B cell (primary cell): ENCODE results near the gene TFF1. TPM values are rescaled to one million over a fixed set of nuclear protein-coding genes. Genes with fewer than 3 reads are reported as not detected.

Experiments used
- ATAC-seq: fragments of 200-7000 bp; cut with Tn5 transposase; one replicate; pipeline ENCODE4 v1.10.0; 2021; ENCODE audit warnings: low read depth, mild to moderate bottlenecking, moderate number of reproducible peaks, moderate library complexity
- CTCF ChIA-PET: fragments of 350-600 bp; sonication (Branson Sonifier 250); formaldehyde crosslinking; loops from one replicate; lab custom pipeline; 2021; ENCODE audit warnings: antibody characterized with exemption, inconsistent platforms; lab: Charles Lee
- POLR2A ChIA-PET: fragments of 350-600 bp; sonication (Branson Sonifier 250); formaldehyde crosslinking; loops from one replicate; lab custom pipeline; 2021; ENCODE audit warnings: antibody characterized with exemption; lab: Charles Lee
- DNase-seq: peaks from one replicate; pipeline ENCODE4 v3.0.0; 2013
- H2AFZ ChIP-seq: 2 replicates; pipeline ENCODE4 v1.6.1; 2012; ENCODE audit warnings: mild to moderate bottlenecking, low read depth, low read length; ENCODE audit not compliant: insufficient read depth, poor library complexity, severe bottlenecking
- H3K27ac ChIP-seq, 2 donors: 1 replicate in 1 of 2; 2 replicates in 1 of 2; pipeline ENCODE4 v1.5.1; 2012 to 2013; ENCODE audit warnings: low read length in 2 of 2, mild to moderate bottlenecking in 2 of 2, moderate library complexity in 1 of 2
- H3K27me3 ChIP-seq, 4 experiments: fragments of 200-600 bp in 1 of 4; sonication (generic) in 1 of 4; replicated peaks in 1 of 4; 1 replicate in 2 of 4; 2 replicates in 2 of 4; pipeline versions ENCODE4 v1.6.1 to v1.7.0; 2013 to 2016; ENCODE audit warnings: low read length in 3 of 4, mild to moderate bottlenecking in 2 of 4, mixed read lengths in 1 of 4, moderate library complexity in 1 of 4; ENCODE audit not compliant: insufficient read depth in 4 of 4, control insufficient read depth in 3 of 4; ENCODE audit errors: control extremely low read depth in 1 of 4
- H3K36me3 ChIP-seq, 2 experiments: replicated peaks in 1 of 2; 1 replicate in 1 of 2; 2 replicates in 1 of 2; pipeline versions ENCODE4 v1.6.1 to v1.7.1; 2013; ENCODE audit warnings: low read length in 1 of 2; ENCODE audit not compliant: insufficient read depth in 2 of 2, control insufficient read depth in 1 of 2; ENCODE audit errors: control extremely low read depth in 1 of 2, extremely low read depth in 1 of 2
- H3K4me1 ChIP-seq, 2 donors: fragments of 200-600 bp in 1 of 2; sonication (generic) in 1 of 2; 1 replicate in 1 of 2; 2 replicates in 1 of 2; pipeline versions ENCODE4 v1.5.1 to v1.6.1; 2013 to 2017; ENCODE audit warnings: low read length in 2 of 2; ENCODE audit not compliant: control insufficient read depth in 2 of 2, insufficient read depth in 2 of 2
- H3K4me2 ChIP-seq: replicated peaks from 2 replicates; pipeline ENCODE3; 2012; ENCODE audit warnings: mild to moderate bottlenecking, low read depth, low read length; ENCODE audit not compliant: poor library complexity, severe bottlenecking
- H3K4me3 ChIP-seq, 5 experiments: fragments of 200-600 bp in 1 of 5; sonication (generic) in 1 of 5; 1 replicate in 3 of 5; 2 replicates in 2 of 5; pipeline versions ENCODE4 v1.5.1 to v1.7.0; 2011 to 2016; ENCODE audit warnings: low read length in 4 of 5, mild to moderate bottlenecking in 4 of 5, low read depth in 2 of 5, control low read depth in 1 of 5, moderate library complexity in 1 of 5; ENCODE audit not compliant: insufficient read depth in 1 of 5; ENCODE audit errors: control extremely low read depth in 1 of 5, extremely low read depth in 1 of 5
- H3K79me2 ChIP-seq: fragments of 200-600 bp; sonication (generic); one replicate; pipeline ENCODE4 v1.6.0; 2016; ENCODE audit warnings: low read length; ENCODE audit not compliant: control insufficient read depth, insufficient read depth
- H3K9ac ChIP-seq: fragments of 200-600 bp; sonication (generic); 2 replicates; pipeline ENCODE4 v1.6.1; 2017; ENCODE audit warnings: mild to moderate bottlenecking, low read length, moderate library complexity
- H3K9me3 ChIP-seq, 3 donors: one replicate each; pipeline versions ENCODE4 v1.6.1 to v1.7.1; 2013; ENCODE audit warnings: low read length in 2 of 3; ENCODE audit not compliant: control insufficient read depth in 2 of 3, insufficient read depth in 1 of 3; ENCODE audit errors: control extremely low read depth in 1 of 3
- H4K20me1 ChIP-seq: 2 replicates; pipeline ENCODE4 v1.6.0; 2012; ENCODE audit warnings: mild to moderate bottlenecking, low read length; ENCODE audit not compliant: insufficient read depth, control insufficient read depth, poor library complexity, severe bottlenecking
- H3K27ac Mint-ChIP-seq: one replicate; pipeline ENCODE4 v1.8.0; 2021; ENCODE audit warnings: mixed read lengths
- H3K27me3 Mint-ChIP-seq: one replicate; pipeline ENCODE4 v1.8.0; 2021; ENCODE audit warnings: mixed read lengths
- H3K4me1 Mint-ChIP-seq: one replicate; pipeline ENCODE4 v1.8.0; 2021; ENCODE audit warnings: mixed read lengths
- H3K4me3 Mint-ChIP-seq: one replicate; pipeline ENCODE4 v1.8.0; 2021; ENCODE audit warnings: mixed read lengths
- H3K9me3 Mint-ChIP-seq: one replicate; pipeline ENCODE4 v1.8.0; 2022; ENCODE audit warnings: mixed read lengths; ENCODE audit not compliant: insufficient read depth
- EZH2 ChIP-seq: IDR thresholded peaks from 2 replicates; pipeline ENCODE4 v1.6.1; 2012; ENCODE audit warnings: borderline replicate concordance, low read depth, mild to moderate bottlenecking, moderate library complexity, low read length; ENCODE audit not compliant: insufficient read depth, poor library complexity, severe bottlenecking
- WGBS: methylation state at CpG from one replicate; pipeline ENCODE4 v1.1.5; 2013; ENCODE audit warnings: missing lambda C conversion rate; ENCODE audit not compliant: insufficient coverage; 5-methylcytosine and 5-hydroxymethylcytosine counted together
- intact Hi-C: fragments of 100-400 bp; cut with micrococcal nuclease; formaldehyde crosslinking; loops from one replicate; pipeline ENCODE4 v1.10.0; 2022
- polyA plus RNA-seq: library from polyadenylated mRNA; depleted of rRNA; stranded (reverse); fragments of >200 nt; gene quantifications from 2 replicates; pipeline ENCODE4 v1.2.3, GENCODE V29; 2012
- total RNA-seq, 2 donors: library from RNA; stranded (reverse); fragments of 120-200 nt in 1 of 2; gene quantifications; 1 replicate in 1 of 2; 2 replicates in 1 of 2; pipeline versions ENCODE4 v1.2.3 to v1.2.4, GENCODE V29; 2013 to 2022
- TF ChIP-seq, protein P1 (sequence below): fragments of 200-600 bp; IDR thresholded peaks from one replicate; pipeline ENCODE4 v1.8.0; 2022; ENCODE audit warnings: antibody characterized with exemption, mild to moderate bottlenecking

The TFF1 gene
- total and polyA plus RNA-seq, 2 donors (not counting 1 experiment from before 2014, with no cell fraction given) = not detected

- Mint-ChIP-seq H3K9me3 (no peaks in the 10 kb centered on the region), H3K4me3 (no peak overlapping the region), H3K4me1 (peaks cover 15% of the 10 kb centered on the region), H3K27ac (no peak overlapping the region), H3K27me3 (peaks cover 31% of the 10 kb centered on the region)
- H3K79me2 ChIP-seq = no peaks in the 10 kb centered on the region
- 98% methylated on average over 5 of the region's 8 CpGs for WGBS
- H3K9me3 ChIP-seq = no peaks in the 10 kb centered on the region
- no peaks in the 10 kb centered on the region for H4K20me1 ChIP-seq
- no peak overlapping the region for H3K4me3 ChIP-seq
- TF ChIP-seq, protein P1, sequence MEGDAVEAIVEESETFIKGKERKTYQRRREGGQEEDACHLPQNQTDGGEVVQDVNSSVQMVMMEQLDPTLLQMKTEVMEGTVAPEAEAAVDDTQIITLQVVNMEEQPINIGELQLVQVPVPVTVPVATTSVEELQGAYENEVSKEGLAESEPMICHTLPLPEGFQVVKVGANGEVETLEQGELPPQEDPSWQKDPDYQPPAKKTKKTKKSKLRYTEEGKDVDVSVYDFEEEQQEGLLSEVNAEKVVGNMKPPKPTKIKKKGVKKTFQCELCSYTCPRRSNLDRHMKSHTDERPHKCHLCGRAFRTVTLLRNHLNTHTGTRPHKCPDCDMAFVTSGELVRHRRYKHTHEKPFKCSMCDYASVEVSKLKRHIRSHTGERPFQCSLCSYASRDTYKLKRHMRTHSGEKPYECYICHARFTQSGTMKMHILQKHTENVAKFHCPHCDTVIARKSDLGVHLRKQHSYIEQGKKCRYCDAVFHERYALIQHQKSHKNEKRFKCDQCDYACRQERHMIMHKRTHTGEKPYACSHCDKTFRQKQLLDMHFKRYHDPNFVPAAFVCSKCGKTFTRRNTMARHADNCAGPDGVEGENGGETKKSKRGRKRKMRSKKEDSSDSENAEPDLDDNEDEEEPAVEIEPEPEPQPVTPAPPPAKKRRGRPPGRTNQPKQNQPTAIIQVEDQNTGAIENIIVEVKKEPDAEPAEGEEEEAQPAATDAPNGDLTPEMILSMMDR = no peak
- TF ChIP-seq EZH2 = no peak
- peaks cover 0 to 16% (median 5%) of the 10 kb centered on the region in 4 experiments for H3K27me3 ChIP-seq
- DNase-seq (no peak), ATAC-seq (no peak)
- H3K27ac ChIP-seq = no peak overlapping the region
- ChIA-PET POLR2A (no interaction called here), CTCF (no interaction called here)
- no peaks in the 10 kb centered on the region for H3K36me3 ChIP-seq
- intact Hi-C loops = no loop called here
- no peak overlapping the region for H3K9ac ChIP-seq
- no peak overlapping the region for H3K4me2 ChIP-seq
- H2AFZ ChIP-seq = no peak overlapping the region
- H3K4me1 ChIP-seq = peaks cover 12 to 16% of the 10 kb centered on the region in 2 donors
Measured at GRCh38 chr21:42320791-42321190, 45.5 kb downstream of the TFF1 start.

GRCh38 chr21:42319851-42320572 lies 46.3 kb downstream of the TFF1 start:
- WGBS = 65% methylated on average over 15 of the region's 17 CpGs
- ChIA-PET POLR2A (no interaction called here), CTCF (interaction anchor here (0.6 to 2.6 kb wide), 3 partner anchors 10 to 175 kb away, joined by 4 to 13 read pairs (median 6); no protein-coding TSS in a partner anchor)
- H4K20me1 ChIP-seq = no peaks in the 10 kb centered on the region
- DNase-seq (no peak), ATAC-seq (peak; percentile 15)
- no peaks in the 10 kb centered on the region for H3K9me3 ChIP-seq
- no peak overlapping the region for H3K4me3 ChIP-seq
- TF ChIP-seq EZH2 = no peak
- TF ChIP-seq, protein P1 = no peak
- no peaks in the 10 kb centered on the region for H3K79me2 ChIP-seq
- peaks cover 0 to 11% (median 1%) of the 10 kb centered on the region in 4 experiments for H3K27me3 ChIP-seq
- intact Hi-C loops = no loop called here
- Mint-ChIP-seq H3K9me3 (no peaks in the 10 kb centered on the region), H3K27ac (no peak overlapping the region), H3K4me1 (peaks cover 15% of the 10 kb centered on the region), H3K27me3 (peaks cover 28% of the 10 kb centered on the region), H3K4me3 (no peak overlapping the region)
- no peak overlapping the region for H3K27ac ChIP-seq
- H3K36me3 ChIP-seq = no peaks in the 10 kb centered on the region
- H3K9ac ChIP-seq = no peak overlapping the region
- peak overlapping the region; percentile 58 for H3K4me2 ChIP-seq
- H3K4me1 ChIP-seq = peaks cover 12 to 16% of the 10 kb centered on the region in 2 donors
- H2AFZ ChIP-seq = peak overlapping the region; percentile 68
